ENCODE results near the gene GRN.

GRCh38 chr17:44376124-44376523, 31.0 kb downstream of the GRN start:
- TF ChIP-seq ZNF274 (IDR thresholded peaks at IDR 0.05; ENCODE audit: low read depth, low read length): no peak
- no peak for TF ChIP-seq YY1 (IDR thresholded peaks at IDR 0.05; ENCODE audit: insufficient read depth, insufficient read length)
- TF ChIP-seq SUZ12 (IDR thresholded peaks at IDR 0.05; ENCODE audit: extremely low read depth, insufficient read depth, insufficient read length): no peak
